CD4-positive, alpha-beta T cell treated with Interleukin-6 at 100 ng/mL for 8 hours (primary cell): ENCODE data around the gene GPATCH3.
"Not testable (repeated sequence)": the region's sequence is repeated elsewhere in the genome, so short reads cannot be mapped to it uniquely, and the experiment has no call there.

Experiments
- DNase-seq: peaks from one replicate; pipeline ENCODE4 v3.0.0-alpha.2; 2020; ENCODE audit warnings: mixed read lengths, low spot score

GPATCH3 gene

DNA sequence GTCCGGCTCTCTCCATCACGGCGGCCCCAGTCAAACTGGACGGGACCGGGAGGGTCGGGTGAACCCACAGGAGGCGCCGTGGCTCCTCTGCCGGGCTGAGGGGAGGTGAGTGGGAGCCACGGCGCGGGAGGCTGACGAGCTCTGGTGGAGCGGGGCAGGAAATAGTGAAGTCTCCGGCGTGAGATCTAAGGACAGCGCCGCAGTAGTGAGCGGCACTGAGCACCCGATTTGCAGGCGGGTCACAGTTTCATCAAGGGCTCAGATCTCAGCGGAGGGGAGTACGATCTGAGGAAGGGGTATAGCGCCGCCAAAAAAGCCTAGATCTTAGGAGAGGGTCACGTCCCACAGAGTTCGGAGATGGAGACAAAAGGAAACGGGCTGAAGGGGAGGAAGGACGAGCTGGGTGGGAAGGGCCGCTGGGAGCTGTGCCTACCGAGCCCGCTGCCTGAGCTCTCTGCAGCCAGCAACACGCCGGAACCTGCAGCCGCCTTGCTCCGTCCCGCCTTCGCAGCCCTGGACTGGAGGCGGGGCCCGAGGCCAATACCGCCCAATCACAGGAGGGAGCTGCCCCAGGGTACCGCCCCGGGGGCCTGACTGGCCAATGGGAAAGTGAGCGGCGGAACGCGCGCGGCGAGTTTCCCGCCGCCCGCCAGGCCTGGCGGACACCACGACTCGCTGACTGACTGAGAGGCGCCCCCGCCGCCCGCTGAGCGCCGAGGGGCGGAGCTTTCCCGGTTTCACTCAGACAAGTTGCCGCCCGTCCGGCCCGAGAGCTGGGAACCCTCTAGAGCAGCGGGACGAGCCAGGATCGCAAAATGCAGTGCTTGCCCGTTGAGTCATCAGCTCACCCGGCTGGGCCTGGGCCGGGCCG is 35.4 kb downstream of the GPATCH3 start:
- peak; percentile 94 for DNase-seq

DNA sequence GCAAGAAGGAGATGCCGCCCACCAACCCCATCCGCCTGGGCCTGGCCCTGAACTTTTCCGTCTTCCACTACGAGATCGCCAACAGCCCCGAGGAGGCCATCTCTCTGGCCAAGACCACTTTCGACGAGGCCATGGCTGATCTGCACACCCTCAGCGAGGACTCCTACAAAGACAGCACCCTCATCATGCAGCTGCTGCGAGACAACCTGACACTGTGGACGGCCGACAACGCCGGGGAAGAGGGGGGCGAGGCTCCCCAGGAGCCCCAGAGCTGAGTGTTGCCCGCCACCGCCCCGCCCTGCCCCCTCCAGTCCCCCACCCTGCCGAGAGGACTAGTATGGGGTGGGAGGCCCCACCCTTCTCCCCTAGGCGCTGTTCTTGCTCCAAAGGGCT is 36.6 kb downstream of the GPATCH3 start:
- no peak for DNase-seq

DNA sequence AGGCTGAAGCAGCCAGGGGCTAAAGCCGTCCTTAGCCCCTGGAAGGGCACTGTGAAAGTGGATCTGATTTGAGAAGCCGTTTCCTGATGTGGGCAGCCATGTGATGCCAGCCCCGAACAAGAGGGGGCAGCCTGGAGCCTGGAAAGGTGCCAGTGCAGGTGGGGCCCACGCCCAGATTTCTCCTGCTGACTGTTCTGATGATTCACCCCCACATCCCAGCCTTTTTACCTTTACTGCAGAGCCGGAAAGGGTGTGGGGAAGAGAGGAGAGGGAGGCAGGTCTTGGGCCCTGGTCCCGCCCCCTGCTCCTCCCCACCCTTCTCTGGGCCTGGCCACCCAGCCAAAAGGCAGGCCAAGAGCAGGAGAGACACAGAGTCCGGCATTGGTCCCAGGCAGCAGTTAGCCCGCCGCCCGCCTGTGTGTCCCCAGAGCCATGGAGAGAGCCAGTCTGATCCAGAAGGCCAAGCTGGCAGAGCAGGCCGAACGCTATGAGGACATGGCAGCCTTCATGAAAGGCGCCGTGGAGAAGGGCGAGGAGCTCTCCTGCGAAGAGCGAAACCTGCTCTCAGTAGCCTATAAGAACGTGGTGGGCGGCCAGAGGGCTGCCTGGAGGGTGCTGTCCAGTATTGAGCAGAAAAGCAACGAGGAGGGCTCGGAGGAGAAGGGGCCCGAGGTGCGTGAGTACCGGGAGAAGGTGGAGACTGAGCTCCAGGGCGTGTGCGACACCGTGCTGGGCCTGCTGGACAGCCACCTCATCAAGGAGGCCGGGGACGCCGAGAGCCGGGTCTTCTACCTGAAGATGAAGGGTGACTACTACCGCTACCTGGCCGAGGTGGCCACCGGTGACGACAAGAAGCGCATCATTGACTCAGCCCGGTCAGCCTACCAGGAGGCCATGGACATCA is 37.2 kb downstream of the GPATCH3 start, which contains the start of gene SFN:
Gene SFN (plus strand): TSS at position 369 of the 904 bp plus-strand sequence. CDS start 64 bp downstream, at position 433.
- DNase-seq = peak; percentile 47

DNA sequence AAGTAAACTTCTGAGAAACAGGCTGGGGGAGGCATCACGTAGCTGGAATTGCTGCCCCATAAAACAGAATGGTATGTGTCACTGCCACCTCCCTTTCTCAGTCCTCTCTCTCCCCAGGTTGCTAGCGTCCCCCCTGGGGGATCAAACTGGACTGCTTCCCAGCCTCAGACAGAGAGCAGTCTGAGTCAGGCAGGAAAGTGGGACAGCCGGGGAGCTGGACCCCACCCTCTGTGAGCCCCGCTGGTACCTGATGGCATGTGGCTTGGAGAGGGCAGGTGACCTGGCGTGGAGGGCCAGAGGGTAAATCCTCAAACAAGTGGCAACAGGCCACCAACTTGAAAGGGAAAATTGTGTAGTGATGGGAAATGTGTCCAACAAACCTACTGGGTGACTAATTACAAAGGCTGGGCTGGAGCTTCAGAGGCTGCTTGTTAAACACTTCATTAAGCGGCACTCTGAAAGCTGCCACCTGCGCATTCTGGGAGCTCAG is 38.3 kb downstream of the GPATCH3 start:
- DNase-seq = no peak

DNA sequence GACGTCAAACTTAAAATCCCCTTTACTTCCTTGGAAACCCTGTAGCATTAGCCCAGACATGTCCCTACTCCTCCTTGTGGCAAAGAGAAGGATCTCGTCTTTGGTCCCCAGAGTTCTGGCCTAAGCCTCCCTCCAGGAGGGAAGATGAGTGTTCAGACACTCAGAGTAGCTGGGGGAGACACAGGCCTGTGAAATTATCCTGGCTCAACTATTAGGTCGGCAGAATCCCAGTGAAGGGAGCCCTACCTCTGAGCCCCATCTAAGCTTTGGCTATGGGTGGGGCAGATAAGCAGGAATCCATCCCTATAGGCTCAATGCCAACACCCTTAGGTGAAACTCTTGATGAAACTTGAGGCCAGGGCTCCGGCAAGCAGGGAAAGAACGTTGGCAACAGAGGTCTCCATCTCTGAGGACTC is 39.0 kb downstream of the GPATCH3 start:
- DNase-seq = no peak

DNA sequence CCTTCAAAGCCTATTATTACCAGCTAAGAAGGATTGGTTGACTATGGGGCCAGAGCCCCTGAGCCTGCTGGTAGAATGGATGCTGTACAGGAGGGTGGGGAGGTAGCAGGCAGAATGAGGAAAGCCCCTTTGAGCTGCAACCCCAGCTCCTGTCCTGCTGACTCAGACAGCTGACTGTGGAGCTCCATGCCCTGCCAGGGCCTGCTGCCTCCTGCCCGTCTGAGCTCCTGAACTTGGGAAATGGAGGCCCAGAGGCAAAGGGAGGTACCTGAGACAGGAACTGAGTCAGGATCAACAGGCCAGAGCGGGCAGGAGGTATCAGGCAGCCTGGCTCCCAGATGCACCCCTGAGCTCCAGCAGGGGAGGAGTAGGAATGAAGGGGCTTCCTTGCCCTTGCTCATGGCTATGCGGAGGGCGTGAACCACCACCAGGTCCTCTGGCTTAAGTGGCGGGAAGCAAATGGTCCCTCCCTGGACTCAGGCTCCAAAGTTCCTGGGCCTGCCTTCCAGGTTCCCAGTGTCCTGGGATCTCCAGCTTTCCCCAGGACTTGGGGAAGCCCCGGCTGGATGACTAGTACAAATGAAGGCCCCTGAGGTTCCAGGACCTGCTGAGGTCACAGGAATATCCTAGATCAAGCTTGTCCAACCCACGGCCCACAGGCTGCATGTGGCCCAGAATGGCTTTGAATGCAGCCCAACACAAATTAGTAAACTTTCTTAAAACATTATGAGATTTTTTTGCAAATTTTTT is 41.2 kb downstream of the GPATCH3 start:
- no peak for DNase-seq

DNA sequence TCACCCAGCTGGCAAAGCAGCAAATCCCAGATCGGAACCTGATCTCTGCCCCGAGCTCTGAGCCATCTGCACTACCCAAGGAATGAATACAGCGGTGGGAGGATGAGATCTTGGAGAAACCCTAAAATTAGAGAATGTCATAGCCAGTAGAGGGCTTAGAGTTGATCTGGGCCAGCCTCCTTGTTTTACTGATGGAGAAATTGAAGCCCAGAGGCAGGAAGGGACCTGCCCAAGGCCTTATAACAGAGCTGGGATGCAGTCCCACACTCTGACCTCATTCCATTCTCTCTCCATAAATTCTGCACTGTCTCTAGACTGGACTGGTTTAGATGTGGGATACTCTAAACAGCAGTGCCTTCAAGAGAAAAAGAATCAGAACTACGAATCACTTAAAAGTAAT is 42.1 kb downstream of the GPATCH3 start:
- DNase-seq = no peak

DNA sequence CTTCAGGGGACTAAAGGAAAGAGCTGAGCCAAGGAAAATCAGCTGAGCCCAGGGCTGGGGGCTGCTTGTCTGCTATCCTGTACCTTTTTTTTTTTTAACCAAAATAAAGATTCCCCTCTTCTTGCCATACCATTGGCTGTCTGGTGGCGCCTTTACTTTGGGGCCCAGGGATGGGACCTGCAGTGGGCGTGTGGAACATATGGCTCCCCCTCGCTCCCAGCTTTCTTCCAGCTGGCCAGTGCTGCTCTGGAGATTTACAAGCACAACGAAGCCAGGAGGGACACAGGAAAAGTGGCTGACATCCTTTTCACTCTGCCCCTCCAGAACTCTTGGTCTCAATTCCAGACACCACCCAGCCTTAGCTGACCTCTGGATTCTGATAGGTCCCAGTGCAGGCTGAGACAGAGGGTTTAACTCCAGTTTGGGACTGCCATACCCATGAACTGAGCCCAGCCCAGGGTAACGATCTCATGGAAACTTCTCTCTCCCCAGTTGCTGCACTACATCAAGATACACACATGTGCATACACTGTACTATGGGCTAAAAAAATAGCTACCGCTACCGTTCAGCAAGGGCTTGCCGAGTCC is 42.7 kb downstream of the GPATCH3 start:
- DNase-seq = no peak

DNA sequence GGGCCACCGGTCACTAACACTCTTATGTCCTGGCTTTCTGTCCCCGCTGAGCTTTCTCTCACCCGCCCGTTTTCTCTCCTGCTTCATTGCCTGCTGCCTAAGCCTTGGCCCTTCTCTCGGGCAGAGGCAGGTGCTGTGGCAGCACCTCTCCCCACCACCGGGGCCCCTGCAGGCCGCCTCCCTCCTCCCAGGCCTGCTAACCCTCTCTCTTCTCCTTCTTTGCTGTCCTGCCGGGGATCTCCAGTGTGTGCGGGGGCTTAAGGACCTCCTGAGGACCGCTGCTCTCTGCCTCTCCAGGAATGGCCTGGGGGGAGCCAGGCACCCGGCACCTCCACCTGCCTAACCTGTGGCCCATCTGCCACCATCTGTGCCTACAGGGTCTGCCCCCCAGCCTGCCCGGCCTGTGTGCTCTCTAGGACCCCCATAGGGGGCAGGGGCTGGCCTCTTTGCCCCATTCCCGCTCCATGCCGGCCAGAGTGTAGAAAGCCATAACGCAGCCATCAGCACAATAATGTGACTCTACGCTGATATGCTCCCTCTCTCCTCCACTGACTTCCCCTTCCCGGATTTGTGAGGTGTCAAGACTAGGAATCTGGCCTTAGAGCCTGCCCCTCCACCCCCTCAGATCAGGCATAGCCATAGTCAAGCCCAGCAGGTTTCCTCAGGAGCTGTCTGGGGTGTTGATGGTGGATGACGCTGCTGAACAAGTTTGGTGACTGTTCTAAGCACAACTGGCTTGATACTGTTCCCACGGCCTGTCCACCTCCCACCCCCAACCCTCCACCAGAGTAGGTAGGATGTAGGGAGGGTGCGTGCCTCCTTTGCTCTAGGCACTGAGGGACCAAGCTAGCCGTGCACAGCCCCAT is 43.4 kb downstream of the GPATCH3 start:
- DNase-seq = no peak

DNA sequence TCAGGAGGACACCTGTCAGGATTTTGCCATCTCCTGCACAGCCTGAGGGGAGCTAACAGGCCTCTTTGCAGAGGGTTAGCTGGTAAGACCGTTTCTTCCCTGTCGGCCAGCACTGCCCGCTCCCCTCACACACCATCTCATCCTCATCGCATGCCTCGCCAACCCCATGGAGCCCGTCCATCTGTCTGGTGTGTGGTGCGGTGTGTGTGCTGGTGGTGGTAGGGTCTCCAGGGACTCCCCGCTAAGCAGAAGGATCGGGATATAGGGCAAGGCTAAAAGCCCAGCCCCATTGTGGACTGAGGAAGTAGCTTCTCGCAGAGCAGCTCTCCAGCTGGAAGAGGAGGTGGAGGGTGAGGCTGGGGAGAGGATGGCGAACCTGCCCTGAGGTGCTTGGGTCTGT is 44.1 kb downstream of the GPATCH3 start:
- DNase-seq = no peak

DNA sequence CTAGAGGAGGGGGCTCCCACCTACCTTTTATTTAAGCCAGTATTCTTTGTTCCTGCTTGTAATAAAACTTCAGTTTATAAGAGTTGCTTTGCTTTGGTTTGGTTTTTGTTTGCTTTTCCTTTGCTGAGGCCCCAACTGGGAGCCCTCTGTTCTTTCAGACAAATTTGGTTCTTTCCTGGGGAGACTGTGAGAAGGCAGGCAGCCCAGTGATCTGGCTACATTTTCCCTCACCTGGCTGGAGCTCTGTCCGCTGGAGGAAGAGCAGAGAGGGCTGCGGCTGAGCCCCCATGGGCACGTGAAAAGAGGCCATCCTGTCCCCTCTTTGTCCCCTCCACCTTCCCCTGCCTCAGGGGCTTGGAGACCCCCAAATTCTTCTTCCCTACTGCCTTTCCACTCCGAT is 44.6 kb downstream of the GPATCH3 start:
- DNase-seq = no peak

DNA sequence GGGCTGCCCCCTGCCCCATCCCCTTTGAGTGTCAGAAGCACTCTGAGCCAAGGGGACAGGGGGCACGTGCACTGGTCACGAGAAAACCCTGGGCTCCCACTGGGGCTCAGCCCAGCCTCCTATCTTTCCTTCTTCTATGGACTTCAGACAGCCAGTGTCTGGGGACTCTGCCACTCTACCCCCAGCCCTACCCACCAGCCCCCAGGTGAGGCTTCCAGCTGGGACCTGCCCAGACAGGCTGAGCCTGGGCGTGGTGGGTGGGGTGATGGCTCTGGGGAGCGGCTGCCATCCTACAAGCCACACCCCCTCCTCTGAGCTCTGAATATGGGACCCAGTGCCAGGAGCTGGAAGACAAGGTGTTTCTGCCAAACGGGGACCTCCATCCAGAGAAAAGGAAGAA is 45.4 kb downstream of the GPATCH3 start:
- no peak for DNase-seq

DNA sequence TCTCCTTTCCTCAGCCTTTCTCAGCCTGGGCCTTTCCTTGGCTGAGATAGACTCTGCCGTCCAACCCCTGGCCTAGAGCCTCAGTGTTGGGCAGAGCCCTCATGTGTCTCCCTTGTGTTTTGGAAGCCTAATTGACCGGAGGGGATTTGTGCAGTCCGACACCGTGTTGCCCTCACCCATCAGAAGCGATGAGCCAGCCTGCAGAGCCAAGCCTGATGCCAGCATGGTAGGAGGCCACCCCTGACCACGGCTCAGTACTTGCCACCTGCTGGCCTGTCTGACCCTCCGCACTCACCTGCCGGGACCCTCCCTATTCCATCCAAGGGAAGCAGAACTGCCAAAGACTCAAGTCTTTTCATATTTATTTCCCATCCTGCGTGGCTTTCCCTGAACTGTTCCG is 46.7 kb downstream of the GPATCH3 start:
- no peak for DNase-seq

DNA sequence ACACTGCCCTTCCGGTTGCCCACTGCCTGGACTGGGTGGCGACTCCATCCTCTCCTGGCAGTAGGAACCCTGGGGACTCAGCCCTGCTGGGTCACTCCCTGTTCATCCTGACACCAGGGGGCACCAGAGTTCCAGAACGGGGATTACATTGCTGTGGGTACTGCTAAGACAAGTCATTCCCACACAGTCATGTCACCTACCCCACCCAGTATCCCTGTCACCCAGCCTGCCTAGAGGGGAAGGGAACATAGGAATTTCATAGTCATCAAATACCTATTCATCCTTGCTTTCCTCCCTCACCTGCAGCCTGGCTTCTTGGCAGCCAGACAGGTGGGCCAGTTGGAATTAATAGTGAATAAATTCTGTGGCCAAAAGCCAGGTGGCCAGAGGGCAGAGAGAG is 47.1 kb downstream of the GPATCH3 start:
- peak; percentile 75 for DNase-seq

DNA sequence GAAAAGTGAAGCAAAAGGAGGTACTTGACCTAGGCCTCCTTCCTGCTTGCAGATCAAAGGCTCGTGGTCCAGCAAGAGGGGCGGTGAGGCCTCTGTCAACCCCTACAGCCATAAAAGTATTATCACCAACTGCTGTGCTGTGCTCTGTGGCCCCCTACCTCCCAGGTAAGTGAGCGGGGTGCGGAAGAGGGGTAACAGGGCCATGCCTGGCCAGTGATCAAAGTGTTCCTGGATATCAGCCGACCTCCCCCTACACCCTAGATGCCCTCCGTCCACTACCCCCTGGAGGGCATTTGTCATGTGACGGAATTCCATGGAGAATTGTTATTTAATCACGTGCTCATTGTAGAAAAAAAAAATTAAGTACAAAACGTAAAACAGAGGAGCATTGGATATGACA is 47.6 kb downstream of the GPATCH3 start:
- no peak for DNase-seq

DNA sequence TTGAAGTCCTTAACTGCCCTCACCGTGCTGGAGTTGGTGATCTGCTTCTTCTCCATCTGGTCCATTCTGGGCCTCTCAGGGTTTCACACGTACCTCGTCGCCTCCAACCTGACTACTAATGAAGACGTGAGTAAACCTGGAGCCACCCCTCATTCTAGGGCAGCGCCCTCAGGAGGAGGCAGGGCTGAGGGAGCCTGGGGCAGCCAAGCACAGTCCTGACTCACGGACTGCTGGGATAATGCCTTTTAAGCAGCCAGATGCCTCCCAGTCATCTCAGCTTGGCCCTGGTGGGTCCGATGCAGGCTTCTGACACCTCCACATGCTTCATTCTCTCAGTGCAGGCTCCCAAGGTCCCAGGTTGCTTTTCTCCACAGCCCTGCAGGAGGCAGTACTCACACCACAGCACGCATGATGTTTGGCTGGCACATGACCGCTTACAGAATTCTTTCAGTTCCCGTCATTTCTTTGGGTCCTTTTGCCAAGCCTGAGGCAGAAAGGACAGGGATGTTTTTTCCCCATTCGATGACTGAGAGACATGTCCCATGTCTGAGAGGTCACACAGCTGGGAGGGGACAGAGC is 49.1 kb downstream of the GPATCH3 start:
- no peak for DNase-seq

DNA sequence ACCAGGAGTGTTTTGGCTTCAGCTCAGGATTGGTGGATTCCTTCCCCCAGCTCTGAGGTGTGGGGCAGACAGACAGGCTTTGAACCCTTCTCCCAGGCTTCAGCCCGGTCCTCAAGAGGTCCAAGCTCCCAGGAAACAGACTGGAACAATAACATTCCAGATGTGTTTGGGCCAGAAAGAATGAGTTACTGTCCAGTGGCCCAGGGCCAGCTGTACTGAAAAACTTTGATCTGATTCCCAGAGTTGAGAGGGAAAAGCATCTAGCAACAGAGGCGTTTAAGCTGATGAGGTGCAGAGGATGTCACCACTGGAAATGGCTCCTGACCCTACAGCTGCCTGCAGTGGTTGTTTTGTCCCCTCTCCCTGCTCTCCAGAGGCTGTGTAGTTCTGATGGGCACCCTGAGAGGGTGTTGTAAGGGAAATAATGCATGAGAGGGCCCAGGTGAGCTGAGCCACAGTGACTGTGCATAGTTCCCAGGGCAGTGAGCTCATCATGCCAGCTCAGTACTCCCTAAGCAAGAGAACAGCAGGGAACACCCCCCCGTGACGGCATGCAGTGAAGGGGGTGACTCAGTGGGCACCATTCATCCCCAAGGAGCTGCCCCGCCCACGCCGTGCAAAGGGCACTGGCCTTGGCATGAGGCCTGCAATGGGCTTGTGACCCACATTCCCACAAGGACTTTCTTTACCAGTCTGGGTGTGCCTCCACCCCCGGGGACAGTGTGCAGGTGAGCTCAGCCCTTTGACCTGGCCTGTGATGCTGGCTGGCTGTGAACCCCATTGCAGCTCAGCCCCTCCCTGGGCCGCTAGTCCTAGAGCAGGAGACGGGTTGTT is 51.1 kb downstream of the GPATCH3 start:
- no peak for DNase-seq

DNA sequence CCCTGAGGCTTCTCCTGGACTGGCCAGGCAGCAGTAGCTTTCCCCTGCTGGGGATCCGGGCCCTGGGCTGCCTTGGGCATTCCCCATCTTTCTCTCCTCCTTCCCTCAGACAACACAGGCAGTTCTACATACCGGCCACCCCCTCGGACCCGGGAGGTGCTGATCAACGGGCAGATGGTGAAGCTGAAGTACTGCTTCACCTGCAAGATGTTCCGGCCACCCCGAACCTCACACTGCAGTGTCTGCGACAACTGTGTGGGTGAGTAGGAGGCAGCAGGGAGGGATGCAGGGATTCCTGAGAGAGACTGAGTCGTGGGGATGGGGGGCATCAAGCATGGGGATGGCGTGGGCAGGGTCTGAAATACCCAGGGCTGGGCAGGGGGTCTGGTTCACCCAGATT is 51.8 kb downstream of the GPATCH3 start:
- no peak for DNase-seq

DNA sequence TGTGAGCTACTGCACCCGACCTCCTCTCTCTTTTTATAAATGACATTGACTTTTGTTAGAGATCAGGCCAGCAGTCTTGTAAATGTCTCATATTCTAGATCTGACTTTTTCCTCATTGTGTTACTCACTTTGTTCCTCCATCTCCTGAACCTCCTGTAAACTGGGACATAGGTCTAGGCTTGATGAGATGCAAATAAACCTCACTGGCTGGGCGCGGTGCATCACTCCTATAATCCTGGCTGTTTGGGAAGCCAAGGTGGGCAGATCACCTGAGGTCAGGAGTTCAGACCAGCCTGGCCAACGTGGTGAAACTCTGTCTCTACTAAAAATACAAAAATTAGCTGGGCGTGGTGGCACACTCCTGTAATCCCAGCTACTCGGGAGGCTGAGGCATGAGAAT is 52.4 kb downstream of the GPATCH3 start:
- DNase-seq = not testable (repeated sequence)
